ENCODE measurements around the gene FADS1. TPM values are rescaled to one million over a fixed set of nuclear protein-coding genes. Genes with fewer than 3 reads are reported as not detected.

FADS1 gene
- total and polyA plus RNA-seq, 2 experiments from 2014 or later = 74.9 to 119 TPM

DNA sequence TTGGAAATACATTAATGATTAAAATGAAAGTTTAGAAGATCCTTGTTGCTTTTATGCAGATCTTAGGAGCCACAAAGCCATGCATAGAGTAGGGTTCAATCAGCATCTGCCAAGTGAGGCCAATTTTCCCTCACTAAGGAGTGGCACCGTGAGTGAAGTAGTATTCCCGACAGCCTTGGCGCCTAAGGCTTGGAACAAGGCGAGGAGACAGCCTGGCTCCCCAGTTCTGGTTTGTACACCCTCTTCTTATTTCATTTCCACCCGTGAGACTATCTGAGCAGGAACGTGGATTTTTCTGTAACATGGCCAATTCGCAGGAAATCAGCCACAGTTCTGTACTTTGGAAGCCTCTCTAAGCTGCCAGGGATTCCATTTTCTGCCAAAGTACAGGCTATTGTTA, 33.9 kb upstream of the FADS1 start (continued):
- TF ChIP-seq ZNF331 (CRISPR knock-in tag; IDR thresholded peaks at IDR 0.05; ENCODE audit: low read depth) (no peak), STAT1 (IDR thresholded peaks at IDR 0.05; ENCODE audit: unreplicated experiment) (no peak), EZH2 (IDR thresholded peaks at IDR 0.05; ENCODE audit: low read depth, unreplicated experiment) (no peak), NANOG (IDR thresholded peaks at IDR 0.05; ENCODE audit: borderline replicate concordance) (no peak), ZNF114 (CRISPR knock-in tag; IDR thresholded peaks at IDR 0.05) (no peak)
- TF ChIP-seq, protein P1, sequence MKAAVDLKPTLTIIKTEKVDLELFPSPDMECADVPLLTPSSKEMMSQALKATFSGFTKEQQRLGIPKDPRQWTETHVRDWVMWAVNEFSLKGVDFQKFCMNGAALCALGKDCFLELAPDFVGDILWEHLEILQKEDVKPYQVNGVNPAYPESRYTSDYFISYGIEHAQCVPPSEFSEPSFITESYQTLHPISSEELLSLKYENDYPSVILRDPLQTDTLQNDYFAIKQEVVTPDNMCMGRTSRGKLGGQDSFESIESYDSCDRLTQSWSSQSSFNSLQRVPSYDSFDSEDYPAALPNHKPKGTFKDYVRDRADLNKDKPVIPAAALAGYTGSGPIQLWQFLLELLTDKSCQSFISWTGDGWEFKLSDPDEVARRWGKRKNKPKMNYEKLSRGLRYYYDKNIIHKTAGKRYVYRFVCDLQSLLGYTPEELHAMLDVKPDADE (IDR thresholded peaks at IDR 0.05) = no peak

- Histone ChIP-seq H3K27me3 (ENCODE audit: insufficient read depth) (no peaks in the 10 kb centered on the region), H3K4me1 (ENCODE audit: insufficient read depth) (no peaks in the 10 kb centered on the region), H3K4me2 (no peak overlapping the region), H3K4me3 (no peak overlapping the region), H3K9me2 (ENCODE audit: insufficient read depth) (no peaks in the 10 kb centered on the region), H3F3A (replicated peaks; ENCODE audit: low read depth) (peaks cover 22% of the 10 kb centered on the region; the same call in 1 of the 2 replicates), H3K36me3 (ENCODE audit: insufficient read depth) (peaks cover 66% of the 10 kb centered on the region), H2AFZ (no peak overlapping the region), H4K20me1 (replicated peaks; ENCODE audit: insufficient read depth) (peaks cover 20% of the 10 kb centered on the region), H3K79me2 (replicated peaks; ENCODE audit: insufficient read depth) (peaks cover 15% of the 10 kb centered on the region), H3K27ac (ENCODE audit: low read depth) (no peak overlapping the region)
- TF ChIP-seq, protein P2, sequence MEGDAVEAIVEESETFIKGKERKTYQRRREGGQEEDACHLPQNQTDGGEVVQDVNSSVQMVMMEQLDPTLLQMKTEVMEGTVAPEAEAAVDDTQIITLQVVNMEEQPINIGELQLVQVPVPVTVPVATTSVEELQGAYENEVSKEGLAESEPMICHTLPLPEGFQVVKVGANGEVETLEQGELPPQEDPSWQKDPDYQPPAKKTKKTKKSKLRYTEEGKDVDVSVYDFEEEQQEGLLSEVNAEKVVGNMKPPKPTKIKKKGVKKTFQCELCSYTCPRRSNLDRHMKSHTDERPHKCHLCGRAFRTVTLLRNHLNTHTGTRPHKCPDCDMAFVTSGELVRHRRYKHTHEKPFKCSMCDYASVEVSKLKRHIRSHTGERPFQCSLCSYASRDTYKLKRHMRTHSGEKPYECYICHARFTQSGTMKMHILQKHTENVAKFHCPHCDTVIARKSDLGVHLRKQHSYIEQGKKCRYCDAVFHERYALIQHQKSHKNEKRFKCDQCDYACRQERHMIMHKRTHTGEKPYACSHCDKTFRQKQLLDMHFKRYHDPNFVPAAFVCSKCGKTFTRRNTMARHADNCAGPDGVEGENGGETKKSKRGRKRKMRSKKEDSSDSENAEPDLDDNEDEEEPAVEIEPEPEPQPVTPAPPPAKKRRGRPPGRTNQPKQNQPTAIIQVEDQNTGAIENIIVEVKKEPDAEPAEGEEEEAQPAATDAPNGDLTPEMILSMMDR (conservative IDR thresholded peaks at IDR 0.05; ENCODE audit: low read depth in 2 of 2) = no peak
- no peak for TF ChIP-seq EZH2phosphoT487 (IDR thresholded peaks at IDR 0.05; ENCODE audit: unreplicated experiment)
- TF ChIP-seq REST (IDR thresholded peaks at IDR 0.05; ENCODE audit: unreplicated experiment) = no peak
- DNase-seq (ENCODE audit: low spot score) (no peak), ATAC-seq (no peak)
- H3K27me3 Mint-ChIP-seq (ENCODE audit: insufficient read depth, low read depth, poor library complexity) = peaks cover 11% of the 10 kb centered on the region
- no peaks in the 10 kb centered on the region for H3K9me3 Mint-ChIP-seq
- H3K36me3 Mint-ChIP-seq (ENCODE audit: low read depth) = peaks cover 96% of the 10 kb centered on the region
- no peak overlapping the region for H3K4me3 Mint-ChIP-seq
- H3K27ac Mint-ChIP-seq = no peak overlapping the region
- peaks cover 2% of the 10 kb centered on the region; the same call in 2 of the 3 replicates for H3K4me1 Mint-ChIP-seq
Measured at GRCh38 chr11:61848631-61849030, 31.8 kb upstream of the FADS1 start.
